Stimulated activated CD8-positive, alpha-beta memory T cell treated with anti-CD3 and anti-CD28 coated beads, Interleukin-4, amount 100 ng/mL, for 1 hour (primary cell): Measurements from ENCODE around the gene SMARCC2.
"Not testable (repeated sequence)": the region's sequence is repeated elsewhere in the genome, so short reads cannot be mapped to it uniquely, and the experiment has no call there.

Experiments used
- DNase-seq, 2 donors: peaks; one replicate each; pipeline ENCODE4 v3.0.0-alpha.2; 2020; ENCODE audit warnings: low read depth in 2 of 2, low spot score in 1 of 2

The SMARCC2 gene

GRCh38 chr12:56212361-56212760 lies 23.1 kb upstream of the SMARCC2 start:
- DNase-seq, result no peak

- DNase-seq, result no peak
Observed at GRCh38 chr12:56208006-56208405, 18.7 kb upstream of the SMARCC2 start.

- DNase-seq, result no peak
Observed at GRCh38 chr12:56206452-56207166, 17.3 kb upstream of the SMARCC2 start.

- DNase-seq, result no peak
Observed at GRCh38 chr12:56205445-56205844, 16.2 kb upstream of the SMARCC2 start.

- no peak for DNase-seq
Observed at GRCh38 chr12:56204275-56204674, 15.0 kb upstream of the SMARCC2 start.

GRCh38 chr12:56202838-56203237 lies 13.6 kb upstream of the SMARCC2 start:
- DNase-seq, result no peak

GRCh38 chr12:56202366-56202765 lies 13.1 kb upstream of the SMARCC2 start:
- no peak for DNase-seq

GRCh38 chr12:56198836-56199235 lies 9.6 kb upstream of the SMARCC2 start:
- DNase-seq, result no peak

- DNase-seq, result no peak
Observed at GRCh38 chr12:56197921-56198635, 8.8 kb upstream of the SMARCC2 start.

- DNase-seq, result not testable (repeated sequence)
Observed at GRCh38 chr12:56196818-56197550, 7.7 kb upstream of the SMARCC2 start.

GRCh38 chr12:56193025-56193578 lies 3.8 kb upstream of the SMARCC2 start:
- DNase-seq, result peak; percentile 38 to 54

- no peak for DNase-seq
Observed at GRCh38 chr12:56192582-56192981, 3.3 kb upstream of the SMARCC2 start.

- no peak for DNase-seq
Observed at GRCh38 chr12:56190695-56191155, 1.4 kb upstream of the SMARCC2 start.

- peak; percentile 27 to 47 for DNase-seq
Observed at GRCh38 chr12:56189918-56190694, 823 bp upstream of the SMARCC2 start.

- DNase-seq, result no peak
Observed at GRCh38 chr12:56188778-56189098, 545 bp downstream of the SMARCC2 start.

GRCh38 chr12:56188131-56188777 lies 1.0 kb downstream of the SMARCC2 start:
- no peak for DNase-seq

- DNase-seq, result no peak
Observed at GRCh38 chr12:56186957-56187356, 2.3 kb downstream of the SMARCC2 start.

- DNase-seq, result no peak
Observed at GRCh38 chr12:56178347-56178746, 10.9 kb downstream of the SMARCC2 start.

- no peak for DNase-seq
Observed at GRCh38 chr12:56172839-56173238, 16.4 kb downstream of the SMARCC2 start.

GRCh38 chr12:56169229-56169759 lies 20.0 kb downstream of the SMARCC2 start:
- DNase-seq, result no peak
